HG03135 (cell line): ENCODE data around the gene PABPC1L.

Experiments
- ATAC-seq: cut with Tn5 transposase; IDR thresholded peaks from one replicate; pipeline ENCODE4 v1.9.1; 2021; ENCODE audit warnings: mild to moderate bottlenecking, moderate library complexity; ENCODE audit not compliant: unreplicated experiment

Gene PABPC1L

DNA sequence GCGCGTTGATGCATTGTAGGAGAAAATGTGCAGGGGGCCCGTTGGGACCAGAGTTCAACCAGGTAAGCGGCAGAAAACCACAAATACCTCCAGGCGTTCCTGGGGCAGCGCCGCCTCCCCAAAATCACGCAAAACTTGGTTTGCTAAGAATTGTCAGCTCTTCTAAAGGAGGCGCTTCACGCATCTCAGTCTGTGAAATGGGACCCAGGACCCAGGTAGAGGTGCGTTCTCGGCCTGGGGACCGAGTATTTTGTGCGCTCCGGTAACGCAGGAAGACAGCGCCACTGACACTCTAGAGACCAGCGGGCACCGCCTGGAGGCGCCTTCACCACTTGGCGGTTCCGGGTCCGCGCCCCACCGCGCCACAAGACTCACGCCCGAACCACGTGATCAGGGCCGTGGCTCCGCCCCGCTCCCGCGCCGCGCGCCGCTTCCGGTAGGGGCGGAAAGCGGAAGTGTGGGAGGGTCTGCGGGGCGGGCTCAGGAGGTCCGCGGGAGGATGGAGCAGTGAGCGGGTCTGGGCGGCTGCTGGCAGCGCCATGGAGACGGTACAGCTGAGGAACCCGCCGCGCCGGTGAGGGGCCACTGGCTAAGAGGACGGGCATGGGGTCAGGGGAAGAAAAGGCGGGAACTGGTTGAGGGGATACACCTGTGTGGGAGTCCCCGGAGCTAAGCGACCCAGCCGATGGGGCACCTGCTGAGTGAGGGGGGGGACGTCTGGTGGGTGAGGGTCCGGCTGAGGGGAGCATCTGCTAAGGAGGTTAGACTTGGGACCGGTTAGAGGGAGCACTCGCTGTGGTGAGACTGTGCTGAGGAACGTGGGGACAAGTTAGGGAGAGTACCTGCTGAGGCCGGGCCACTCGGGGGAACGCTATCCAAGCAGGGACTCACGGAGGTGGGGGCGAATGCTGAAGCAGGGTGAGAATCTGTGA is 56.4 kb downstream of the PABPC1L start, which contains the start of gene STK4:
Gene STK4 (plus strand): TSS at position 483 of the 932 bp plus-strand sequence. CDS start 57 bp downstream, at position 540.
- ATAC-seq, result peak; percentile 71

DNA sequence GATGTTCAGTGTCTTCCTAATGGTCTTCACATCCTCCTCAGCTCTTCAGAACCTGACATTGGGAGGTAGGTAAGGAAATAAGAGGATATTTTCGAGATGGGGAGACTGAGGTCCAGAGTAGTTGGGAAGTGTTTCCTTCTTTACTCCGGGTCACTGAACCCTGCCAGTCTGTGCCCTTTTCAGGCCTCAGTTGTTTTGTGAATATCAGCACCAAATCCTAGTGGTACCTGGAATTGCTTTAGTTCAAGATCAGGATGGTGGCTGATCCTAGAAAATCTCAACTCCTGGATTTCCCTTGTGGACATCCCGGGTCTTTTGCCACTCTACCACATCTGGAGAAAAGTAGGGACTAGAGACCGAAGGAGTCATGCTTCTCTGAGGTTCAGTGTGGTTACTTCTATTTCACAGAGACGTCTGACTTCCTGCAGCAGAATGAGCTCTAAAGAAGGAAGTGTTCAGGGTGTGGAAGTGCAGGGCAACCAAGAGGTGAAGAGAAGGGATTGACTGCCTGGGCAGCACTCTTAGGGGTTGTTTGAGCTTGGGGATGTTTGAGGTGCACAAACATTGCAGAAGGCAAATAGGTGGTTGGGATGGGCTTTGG is 57.4 kb downstream of the PABPC1L start:
- ATAC-seq, result no peak

DNA sequence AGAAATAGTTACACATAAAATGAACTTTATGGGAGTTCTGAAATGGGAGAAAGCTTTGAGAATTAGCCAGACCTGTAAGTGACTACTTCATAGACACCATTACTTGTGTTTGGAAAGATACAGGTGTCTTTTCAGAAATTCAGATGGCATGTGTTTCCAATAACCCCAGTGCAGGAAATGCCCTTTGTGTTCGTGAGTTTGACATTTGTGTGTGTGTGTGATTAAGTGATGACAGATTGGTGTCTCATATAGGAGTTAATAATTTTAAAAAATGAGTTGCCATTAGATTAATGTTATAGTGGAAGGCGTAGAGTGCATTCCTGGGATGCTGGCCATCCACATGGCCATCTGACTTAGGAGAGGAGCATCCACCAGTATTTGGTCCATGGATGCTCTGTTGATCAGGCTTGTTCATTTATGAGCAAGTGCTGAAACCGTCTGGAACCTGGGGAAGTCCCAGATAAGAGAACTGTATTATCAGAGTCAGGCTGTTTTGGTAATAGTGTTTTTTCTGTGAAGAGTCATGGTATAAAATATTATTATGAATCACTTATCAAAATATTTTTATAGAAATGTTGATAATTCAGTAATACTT is 59.5 kb downstream of the PABPC1L start:
- no peak for ATAC-seq

DNA sequence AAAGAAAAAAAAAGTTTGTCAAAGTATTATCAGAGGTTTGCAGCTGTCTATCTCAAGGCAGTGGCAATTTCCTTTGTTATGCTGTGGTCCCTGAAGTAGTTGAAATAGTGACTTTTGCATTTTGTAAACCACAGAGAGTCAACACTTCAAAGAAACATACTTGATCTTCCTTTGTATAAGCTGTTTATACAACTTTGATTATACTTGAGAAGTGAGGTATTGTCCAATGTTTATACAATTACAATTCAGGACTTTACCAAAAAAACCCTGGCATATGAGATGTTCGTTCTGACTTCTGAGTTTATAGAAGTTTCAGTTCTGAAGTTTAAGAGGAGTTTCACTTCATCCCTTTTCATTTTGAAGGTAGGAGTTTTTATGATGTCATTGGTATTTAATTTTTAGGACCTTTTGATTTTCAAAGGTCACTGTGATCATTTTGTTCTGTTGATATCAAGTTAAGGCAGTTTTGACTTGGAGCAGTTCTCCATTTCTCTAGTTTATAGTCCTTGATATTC is 60.4 kb downstream of the PABPC1L start:
- ATAC-seq, result no peak

DNA sequence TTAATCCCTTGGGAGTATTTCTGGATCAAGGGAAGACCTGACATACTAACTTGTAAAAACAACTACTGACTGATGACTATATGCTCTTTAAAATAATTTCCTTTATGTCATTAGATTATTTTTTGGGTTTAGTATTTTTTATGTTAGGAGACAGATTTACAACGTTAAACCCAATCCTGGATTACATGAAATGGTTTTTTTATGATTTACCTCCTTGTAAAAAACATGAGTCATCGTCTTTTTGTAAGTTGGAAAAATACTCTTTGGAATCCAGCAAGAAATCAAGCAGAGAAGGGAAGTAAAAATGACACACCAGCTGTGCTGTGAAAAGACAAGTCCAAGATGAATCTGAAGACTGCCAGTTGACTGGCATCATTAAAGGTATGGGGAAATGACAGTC is 63.2 kb downstream of the PABPC1L start:
- no peak for ATAC-seq

DNA sequence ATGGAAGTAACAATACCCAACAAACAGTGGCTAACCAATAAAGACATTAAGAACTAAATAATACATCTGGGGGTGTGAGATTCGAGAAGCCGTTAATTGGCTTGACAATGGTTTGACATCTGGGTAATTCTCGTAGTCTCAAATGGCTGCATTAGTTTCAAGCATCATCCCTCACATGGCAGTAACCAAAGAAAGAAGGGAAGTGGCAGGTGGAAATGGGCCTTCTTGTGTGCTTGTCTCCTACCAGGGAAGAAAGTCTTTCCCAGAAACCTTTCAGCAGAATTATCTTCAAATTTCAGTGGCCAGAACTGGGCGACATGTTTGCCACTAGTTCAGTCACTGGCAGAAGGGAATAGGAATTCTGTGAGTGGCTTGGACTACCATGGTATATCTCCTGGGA is 66.8 kb downstream of the PABPC1L start:
- no peak for ATAC-seq

DNA sequence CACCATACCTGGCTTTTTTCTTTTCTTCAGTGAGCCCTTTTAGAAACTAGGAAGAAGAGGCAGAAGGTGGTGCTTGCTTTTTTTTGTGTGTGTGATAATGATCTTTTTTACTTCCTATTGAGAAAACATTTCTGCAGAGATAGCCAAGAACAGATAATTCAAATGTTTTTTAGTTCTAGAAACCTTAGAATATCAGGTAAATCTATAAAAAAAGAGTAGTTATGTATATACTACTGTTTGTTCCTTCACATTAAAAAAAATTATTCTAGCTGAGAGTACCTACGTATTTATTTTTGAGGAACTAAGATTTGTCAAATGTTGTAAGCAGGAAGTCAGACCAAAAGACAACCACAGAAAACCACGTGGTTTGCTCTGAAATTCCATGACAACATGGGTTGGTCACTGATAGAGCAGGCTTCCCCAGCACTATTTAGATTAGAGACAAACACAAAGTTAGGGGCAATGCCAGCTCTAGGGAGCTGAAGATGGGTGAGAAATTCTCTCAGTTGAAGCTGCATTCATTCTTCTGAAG is 69.3 kb downstream of the PABPC1L start:
- ATAC-seq, result peak; percentile 86

DNA sequence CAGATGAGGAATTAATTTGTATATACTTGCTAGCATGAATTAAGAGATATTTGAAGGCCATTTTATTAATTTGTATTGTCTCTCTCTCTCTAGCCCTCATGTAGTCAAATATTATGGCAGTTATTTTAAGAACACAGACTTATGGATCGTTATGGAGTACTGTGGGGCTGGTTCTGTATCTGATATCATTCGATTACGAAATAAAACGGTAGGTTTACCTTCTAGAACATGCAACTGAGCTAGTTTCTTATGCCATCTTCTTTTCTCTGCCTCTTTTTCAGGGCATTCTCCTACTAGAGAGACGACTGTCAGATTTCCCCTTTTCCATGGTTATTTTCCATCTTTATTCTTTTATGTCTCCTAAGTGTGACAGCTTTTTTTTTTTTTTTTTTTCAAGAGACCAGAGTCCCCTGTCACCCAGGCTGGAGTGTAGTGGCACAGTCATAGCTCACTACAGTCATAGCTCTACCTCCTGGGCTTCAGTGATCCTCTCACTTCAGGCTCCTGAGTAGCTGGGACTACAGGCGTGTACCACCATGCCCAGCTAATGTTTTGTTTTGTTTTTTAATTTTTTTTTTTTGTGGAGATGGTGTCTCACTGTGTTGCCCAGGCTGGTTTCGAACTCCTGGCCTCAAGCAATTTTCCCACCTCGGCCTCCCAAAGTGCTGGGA is 72.0 kb downstream of the PABPC1L start:
- ATAC-seq, result no peak

DNA sequence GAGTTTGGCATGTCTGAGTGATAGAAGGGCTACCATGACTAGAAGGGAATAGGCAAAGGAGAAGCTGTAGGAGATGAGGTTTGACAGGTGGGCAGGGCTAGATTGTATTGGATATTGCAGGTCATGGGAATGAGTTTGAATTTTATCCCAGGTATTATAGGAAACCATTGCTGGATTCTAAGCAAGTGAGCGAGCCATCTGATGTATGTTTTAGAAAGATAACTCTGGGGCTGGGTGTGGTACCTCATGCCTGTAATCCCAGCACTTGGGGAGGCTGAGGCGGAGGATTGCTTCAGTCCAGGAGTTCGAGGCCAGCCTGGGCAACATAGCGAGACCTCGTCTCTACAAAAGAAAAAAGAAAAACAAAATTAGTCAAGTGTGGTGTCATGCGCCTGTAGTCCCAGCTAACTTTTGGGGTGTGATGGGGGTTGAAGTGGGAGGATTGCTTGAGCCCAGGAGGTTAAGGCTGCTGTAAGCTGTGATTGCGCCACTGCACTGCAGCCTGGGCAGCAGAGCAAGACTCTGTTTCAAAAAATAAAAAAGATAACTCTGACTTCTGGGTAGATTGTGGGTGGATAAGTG is 73.3 kb downstream of the PABPC1L start:
- no peak for ATAC-seq

DNA sequence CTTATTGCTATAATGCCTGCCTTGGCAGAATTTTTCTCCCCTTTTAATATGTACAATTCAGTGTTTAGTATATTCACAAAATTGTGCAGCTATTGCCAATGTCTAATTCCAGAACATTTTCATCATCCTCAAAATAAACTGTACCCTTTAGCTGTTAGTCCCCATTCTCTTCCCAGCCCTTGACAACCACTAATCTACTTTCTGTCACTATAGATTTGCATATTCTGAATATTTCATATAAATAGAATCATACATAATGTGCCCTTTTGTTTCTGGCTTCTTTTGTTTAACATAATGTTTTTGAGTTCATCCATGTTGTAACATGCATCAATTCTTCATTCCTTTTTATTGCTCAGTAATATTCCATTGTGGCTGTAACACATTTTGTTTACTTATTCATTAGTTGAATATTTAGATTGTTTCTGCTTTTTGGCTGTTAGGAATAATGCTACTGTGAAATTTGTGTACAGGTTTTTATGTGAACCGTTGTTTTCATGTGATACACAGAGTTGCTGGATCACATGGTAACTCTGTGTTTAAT is 78.8 kb downstream of the PABPC1L start:
- ATAC-seq, result no peak
